SU-DHL-6 (cell line): ENCODE measurements around the gene NEU4.
A peak's percentile ranks its signal among the peaks of the same experiment; 100 is the strongest.

Source experiments
- H2AFZ ChIP-seq: fragments of 200-600 bp; sonication (generic); 2 replicates; pipeline ENCODE4 v1.6.1; 2014; ENCODE audit warnings: low read depth, mild to moderate bottlenecking, moderate library complexity, mixed read lengths, antibody characterized with exemption, low read length; ENCODE audit not compliant: severe bottlenecking
- H3F3A ChIP-seq: fragments of 200-600 bp; shearing (Covaris generic); 2 replicates; pipeline ENCODE4 v1.6.0; 2016; ENCODE audit warnings: antibody characterized with exemption, mild to moderate bottlenecking; ENCODE audit not compliant: insufficient read depth
- H3K27ac ChIP-seq: fragments of 200-600 bp; sonication (generic); 2 replicates; pipeline ENCODE4 v1.5.1; 2016; ENCODE audit warnings: low read depth, mild to moderate bottlenecking, low read length, moderate library complexity, mixed read lengths
- H3K27me3 ChIP-seq: fragments of 200-600 bp; sonication (generic), shearing (Covaris generic); 2 replicates; pipeline ENCODE4 v1.6.0; 2014; ENCODE audit warnings: mild to moderate bottlenecking, low read length
- H3K36me3 ChIP-seq: fragments of 200-600 bp; sonication (generic); 2 replicates; pipeline ENCODE4 v1.6.1; 2014; ENCODE audit warnings: mild to moderate bottlenecking, low read length, mixed read lengths
- H3K4me2 ChIP-seq: fragments of 300-600, 200-600 bp; shearing (Covaris generic), sonication (generic); 2 replicates; pipeline ENCODE4 v1.6.0; 2014; ENCODE audit warnings: low read length, low read depth, mild to moderate bottlenecking; ENCODE audit not compliant: poor library complexity, severe bottlenecking
- H3K4me3 ChIP-seq: fragments of 200-600 bp; sonication (generic); 2 replicates; pipeline ENCODE4 v1.5.1; 2014; ENCODE audit warnings: antibody characterized with exemption, low read length, mild to moderate bottlenecking, mixed read lengths; ENCODE audit not compliant: insufficient read depth, poor library complexity, severe bottlenecking
- H3K79me2 ChIP-seq: fragments of 200-600 bp; sonication (generic); 2 replicates; pipeline ENCODE4 v1.6.1; 2014; ENCODE audit warnings: mild to moderate bottlenecking, low read length, moderate library complexity; ENCODE audit not compliant: insufficient read depth
- H3K9ac ChIP-seq: fragments of 200-600 bp; sonication (generic); 2 replicates; pipeline ENCODE4 v1.7.0; 2014; ENCODE audit warnings: mild to moderate bottlenecking, low read length
- H3K9me2 ChIP-seq: fragments of 200-600 bp; sonication (generic); replicated peaks from 2 replicates; pipeline ENCODE4 v1.6.1; 2014; ENCODE audit warnings: low read length; ENCODE audit not compliant: insufficient read depth
- H3K9me3 ChIP-seq: fragments of 200-600 bp; sonication (generic); 2 replicates; pipeline ENCODE4 v1.6.1; 2014; ENCODE audit warnings: low read length, mixed read lengths; ENCODE audit not compliant: insufficient read depth
- H4K20me1 ChIP-seq: fragments of 200-600 bp; sonication (generic); 2 replicates; pipeline ENCODE4 v1.6.1; 2014; ENCODE audit warnings: low read depth, mild to moderate bottlenecking, antibody characterized with exemption, low read length, moderate library complexity, mixed read lengths
- CTCF ChIP-seq: fragments of 200-600 bp; sonication (generic); IDR thresholded peaks from one replicate; pipeline ENCODE4 v1.5.1; 2017; ENCODE audit warnings: antibody characterized with exemption, mild to moderate bottlenecking, low read length, moderate library complexity; ENCODE audit not compliant: insufficient read depth, poor library complexity, severe bottlenecking
- EZH2phosphoT487 ChIP-seq: fragments of 200-600 bp; sonication (generic), shearing (Covaris generic); conservative IDR thresholded peaks from 2 replicates; pipeline ENCODE4 v1.6.1; 2018; ENCODE audit warnings: mild to moderate bottlenecking, antibody characterized with exemption, low read length, moderate library complexity, mixed read lengths

Gene NEU4

GRCh38 chr2:241857041-241857541 is 48.1 kb downstream of the NEU4 start:
- H3K4me3 ChIP-seq = no peak overlapping the region
- H3K27me3 ChIP-seq = no peaks in the 10 kb centered on the region
- no peaks in the 10 kb centered on the region for H3K79me2 ChIP-seq
- H3K9me2 ChIP-seq = no peaks in the 10 kb centered on the region
- no peaks in the 10 kb centered on the region for H4K20me1 ChIP-seq
- no peak overlapping the region for H2AFZ ChIP-seq
- H3K4me2 ChIP-seq = no peak overlapping the region
- H3K27ac ChIP-seq = no peak overlapping the region
- H3K36me3 ChIP-seq = no peaks in the 10 kb centered on the region
- no peak overlapping the region for H3K9ac ChIP-seq
- TF ChIP-seq CTCF = no peak
- no peak for TF ChIP-seq EZH2phosphoT487
- H3F3A ChIP-seq = no peaks in the 10 kb centered on the region
- H3K9me3 ChIP-seq = no peaks in the 10 kb centered on the region

- TF ChIP-seq CTCF (no peak), EZH2phosphoT487 (no peak)
- Histone ChIP-seq H3K9me2 (no peaks in the 10 kb centered on the region), H3K27ac (no peak overlapping the region), H4K20me1 (no peaks in the 10 kb centered on the region), H3K4me3 (no peak overlapping the region), H3K4me2 (no peak overlapping the region), H3K27me3 (no peaks in the 10 kb centered on the region), H2AFZ (no peak overlapping the region), H3K9ac (no peak overlapping the region), H3K79me2 (no peaks in the 10 kb centered on the region), H3F3A (no peaks in the 10 kb centered on the region), H3K36me3 (no peaks in the 10 kb centered on the region), H3K9me3 (no peaks in the 10 kb centered on the region)
Measured at GRCh38 chr2:241857572-241858121, 48.7 kb downstream of the NEU4 start.

- Histone ChIP-seq H3K9me2 (no peaks in the 10 kb centered on the region), H2AFZ (no peak within 1 kb of the TSS), H3K36me3 (no peaks in the 10 kb centered on the region), H3F3A (no peaks in the 10 kb centered on the region), H4K20me1 (no peaks in the 10 kb centered on the region), H3K9me3 (no peaks in the 10 kb centered on the region), H3K27me3 (no peaks in the 10 kb centered on the region), H3K27ac (no peak within 1 kb of the TSS), H3K9ac (no peak within 1 kb of the TSS), H3K4me3 (no peak within 1 kb of the TSS), H3K79me2 (no peaks in the 10 kb centered on the region), H3K4me2 (peak within 1 kb of the TSS; percentile 17)
- TF ChIP-seq CTCF = no peak
- no peak for TF ChIP-seq EZH2phosphoT487
Measured at GRCh38 chr2:241858206-241859016, 49.4 kb downstream of the NEU4 start, which contains the start of gene PDCD1. TSS of gene PDCD1 (minus strand) at chr2:241858894. CDS start at chr2:241858838, 56 bp downstream.
